HG03342 (cell line): ENCODE results near the gene FKBP4.

ENCODE experiments used
- ATAC-seq: cut with Tn5 transposase; IDR thresholded peaks from one replicate; pipeline ENCODE4 v1.9.1; 2021; ENCODE audit warnings: mild to moderate bottlenecking, moderate library complexity; ENCODE audit not compliant: unreplicated experiment

Gene FKBP4

DNA sequence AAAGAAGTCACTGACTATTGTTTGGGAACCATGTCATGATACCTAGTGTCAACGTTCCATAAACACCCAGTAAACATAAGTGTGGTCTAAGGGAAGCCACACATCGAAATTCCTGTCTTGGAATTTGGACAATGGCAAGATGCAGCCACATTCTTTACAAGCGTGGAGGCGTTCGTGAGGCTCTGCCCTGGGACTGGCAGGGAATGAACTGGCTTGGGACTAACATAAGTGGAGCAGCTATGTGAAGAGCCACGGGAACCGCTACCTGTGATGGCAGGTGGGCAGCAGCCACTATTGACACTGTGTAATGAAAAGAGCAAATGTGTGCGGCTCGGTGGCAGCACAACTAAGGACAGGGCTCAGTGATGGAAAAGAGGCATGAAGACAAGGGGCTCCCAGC, 50.0 kb downstream of the FKBP4 start:
- ATAC-seq = no peak

GRCh38 chr12:2845280-2845679, 50.5 kb downstream of the FKBP4 start:
- no peak for ATAC-seq

DNA sequence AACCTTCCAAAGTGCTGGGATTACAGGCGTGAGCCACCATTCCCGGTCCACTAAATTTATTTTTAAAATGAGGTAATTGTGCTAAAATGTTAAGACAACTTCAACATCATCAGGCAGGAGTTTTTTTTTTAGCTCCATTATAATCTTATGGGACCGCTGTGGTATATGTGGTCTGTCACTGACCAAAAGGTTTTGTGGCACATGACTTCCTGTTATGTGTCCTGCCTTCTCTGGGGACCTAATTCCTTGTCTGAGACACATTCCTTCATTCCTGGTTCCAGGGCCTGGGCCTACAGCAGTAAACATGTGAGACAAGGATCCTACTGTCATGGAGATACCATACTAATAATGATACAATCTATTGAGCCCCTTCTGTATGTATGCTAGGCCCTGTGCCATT, 57.2 kb downstream of the FKBP4 start:
- ATAC-seq = no peak

GRCh38 chr12:2853626-2854025, 58.9 kb downstream of the FKBP4 start:
- no peak for ATAC-seq
